SK-N-SH (cell line): Measurements from ENCODE around the gene LMO7. TPM values are rescaled to one million over a fixed set of nuclear protein-coding genes. Genes with fewer than 3 reads are reported as not detected.

Experiments
- CTCF ChIA-PET: fragments of 300-600, 350-600 bp; formaldehyde crosslinking; extraction: SDS; loops from one replicate; lab custom pipeline; 2021; lab: Yijun Ruan, JAX
- POLR2A ChIA-PET: fragments of 350-600 bp; sonication (Branson Sonifier 250); formaldehyde crosslinking; extraction: SDS; loops from one replicate; lab custom pipeline; 2020; ENCODE audit warnings: antibody characterized with exemption, inconsistent platforms; lab: Yijun Ruan, JAX
- DNase-seq: peaks from one replicate; pipeline ENCODE4 v3.0.0; 2012
- H2AFZ ChIP-seq: fragments of 200-600 bp; sonication (generic); 2 replicates; pipeline ENCODE4 v1.8.1; 2016; ENCODE audit warnings: antibody characterized with exemption, mild to moderate bottlenecking, low read depth
- H3F3A ChIP-seq: fragments of 200-600 bp; sonication (generic); replicated peaks from 2 replicates; pipeline ENCODE3; 2016; ENCODE audit warnings: antibody characterized with exemption, mild to moderate bottlenecking; ENCODE audit not compliant: insufficient read depth
- H3K27ac ChIP-seq, 2 experiments: fragments of 200-500 bp in 1 of 2; fragments of 200-600 bp in 1 of 2; sonication (Bioruptor generic) in 1 of 2; sonication (generic), shearing (Covaris generic) in 1 of 2; 2 replicates each; pipeline versions ENCODE4 v1.5.1 to v1.6.1; 2014 to 2016; ENCODE audit warnings: low read depth in 2 of 2, inconsistent platforms in 1 of 2, low read length in 1 of 2, mild to moderate bottlenecking in 1 of 2, mixed read lengths in 1 of 2
- H3K27me3 ChIP-seq: fragments of 200-600 bp; sonication (generic), shearing (Covaris generic); 2 replicates; pipeline ENCODE4 v1.6.1; 2016; ENCODE audit warnings: mixed run types; ENCODE audit not compliant: insufficient read depth
- H3K36me3 ChIP-seq, 2 experiments: fragments of 200-500 bp in 1 of 2; fragments of 200-600 bp in 1 of 2; sonication (Bioruptor generic) in 1 of 2; sonication (generic) in 1 of 2; replicated peaks in 1 of 2; 2 replicates each; pipeline versions ENCODE3 to v1.5.1; 2014 to 2016; ENCODE audit warnings: low read length in 1 of 2, mild to moderate bottlenecking in 1 of 2; ENCODE audit not compliant: insufficient read depth in 2 of 2, control insufficient read depth in 1 of 2
- H3K4me1 ChIP-seq, 2 experiments: fragments of 200-500 bp in 1 of 2; fragments of 200-600 bp in 1 of 2; sonication (Bioruptor generic) in 1 of 2; sonication (generic), shearing (Covaris generic) in 1 of 2; 2 replicates each; pipeline versions ENCODE4 v1.5.1 to v1.6.1; 2014 to 2016; ENCODE audit warnings: low read depth in 1 of 2, low read length in 1 of 2, mixed run types in 1 of 2; ENCODE audit not compliant: insufficient read depth in 2 of 2, control insufficient read depth in 1 of 2
- H3K4me2 ChIP-seq: fragments of 200-600 bp; sonication (generic), shearing (Covaris generic); 2 replicates; pipeline ENCODE4 v1.6.1; 2017; ENCODE audit warnings: mixed run types
- H3K4me3 ChIP-seq, 2 experiments: fragments of 200-500 bp in 1 of 2; fragments of 200-600 bp in 1 of 2; sonication (Bioruptor generic) in 1 of 2; sonication (generic), shearing (Covaris generic) in 1 of 2; 2 replicates each; pipeline versions ENCODE4 v1.5.1 to v1.8.1; 2014 to 2016; ENCODE audit warnings: low read depth in 2 of 2, inconsistent platforms in 1 of 2, low read length in 1 of 2, mild to moderate bottlenecking in 1 of 2, mixed read lengths in 1 of 2, moderate library complexity in 1 of 2
- H3K79me2 ChIP-seq: fragments of 200-600 bp; sonication (generic); 2 replicates; pipeline ENCODE4 v1.8.1; 2017; ENCODE audit warnings: mild to moderate bottlenecking; ENCODE audit not compliant: insufficient read depth
- H3K9ac ChIP-seq: fragments of 200-600 bp; sonication (generic); 2 replicates; pipeline ENCODE4 v1.6.1; 2017; ENCODE audit warnings: mixed run types
- H3K9me2 ChIP-seq: fragments of 200-600 bp; sonication (generic); 2 replicates; pipeline ENCODE4 v1.6.1; 2017; ENCODE audit warnings: mixed run types
- H3K9me3 ChIP-seq: fragments of 200-600 bp; sonication (generic); 2 replicates; pipeline ENCODE4 v1.6.1; 2017; ENCODE audit warnings: mixed run types, mild to moderate bottlenecking, moderate library complexity
- H4K20me1 ChIP-seq: fragments of 200-600 bp; sonication (generic); 2 replicates; pipeline ENCODE4 v1.6.1; 2017; ENCODE audit warnings: mild to moderate bottlenecking, mixed run types; ENCODE audit not compliant: insufficient read depth
- CTCF ChIP-seq: fragments of 200-600 bp; sonication (generic); IDR thresholded peaks from 2 replicates; pipeline ENCODE4 v1.6.1; 2017; ENCODE audit warnings: antibody characterized with exemption, mild to moderate bottlenecking, moderate library complexity
- ELF1 ChIP-seq: IDR thresholded peaks from 2 replicates; pipeline ENCODE4 v1.4.0; 2012
- FOXM1 ChIP-seq: IDR thresholded peaks from 2 replicates; pipeline ENCODE4 v1.4.0; 2012; ENCODE audit warnings: low read depth, mild to moderate bottlenecking
- GATA2 ChIP-seq: sonication (generic); formaldehyde crosslinking; IDR thresholded peaks from 2 replicates; pipeline ENCODE4 v1.5.0; 2020; ENCODE audit warnings: mild to moderate bottlenecking, missing genetic modification reagents
- MXI1 ChIP-seq: IDR thresholded peaks from 2 replicates; pipeline ENCODE4 v1.6.1; 2012; ENCODE audit warnings: mild to moderate bottlenecking, low read depth, low read length, improper control_type of control experiment
- NRF1 ChIP-seq: IDR thresholded peaks from 2 replicates; pipeline ENCODE4 v1.6.1; 2012; ENCODE audit warnings: low read depth, mild to moderate bottlenecking, low read length
- POLR2AphosphoS5 ChIP-seq: IDR thresholded peaks from 2 replicates; pipeline ENCODE4 v1.6.1; 2012; ENCODE audit warnings: low read depth, low read length
- RFX5 ChIP-seq: IDR thresholded peaks from 2 replicates; pipeline ENCODE4 v1.6.1; 2012; ENCODE audit warnings: mild to moderate bottlenecking, improper control_type of control experiment, low read length
- TCF12 ChIP-seq: IDR thresholded peaks from 2 replicates; pipeline ENCODE4 v1.4.0; 2012
- TEAD4 ChIP-seq: IDR thresholded peaks from 2 replicates; pipeline ENCODE4 v1.4.0; 2012; ENCODE audit warnings: mild to moderate bottlenecking, borderline replicate concordance; ENCODE audit not compliant: insufficient read depth
- WGBS: methylation state at CpG from one replicate; pipeline ENCODE4 v1.1.6; 2017; ENCODE audit warnings: low lambda C conversion rate; 5-methylcytosine and 5-hydroxymethylcytosine counted together
- polyA plus RNA-seq, 3 experiments: library from polyadenylated mRNA; depleted of rRNA; stranded (reverse); fragments of >200 nt; gene quantifications; 2 replicates each; pipeline ENCODE4 v1.2.3, GENCODE V29; 2012
- TF ChIP-seq, protein P1 (sequence below): IDR thresholded peaks from 2 replicates; pipeline ENCODE4 v1.4.0; 2012; ENCODE audit warnings: low read depth

LMO7 gene
- polyA plus RNA-seq, 1 of the 3 experiments (the other 2 are of a cell fraction) = 83.6 TPM

DNA sequence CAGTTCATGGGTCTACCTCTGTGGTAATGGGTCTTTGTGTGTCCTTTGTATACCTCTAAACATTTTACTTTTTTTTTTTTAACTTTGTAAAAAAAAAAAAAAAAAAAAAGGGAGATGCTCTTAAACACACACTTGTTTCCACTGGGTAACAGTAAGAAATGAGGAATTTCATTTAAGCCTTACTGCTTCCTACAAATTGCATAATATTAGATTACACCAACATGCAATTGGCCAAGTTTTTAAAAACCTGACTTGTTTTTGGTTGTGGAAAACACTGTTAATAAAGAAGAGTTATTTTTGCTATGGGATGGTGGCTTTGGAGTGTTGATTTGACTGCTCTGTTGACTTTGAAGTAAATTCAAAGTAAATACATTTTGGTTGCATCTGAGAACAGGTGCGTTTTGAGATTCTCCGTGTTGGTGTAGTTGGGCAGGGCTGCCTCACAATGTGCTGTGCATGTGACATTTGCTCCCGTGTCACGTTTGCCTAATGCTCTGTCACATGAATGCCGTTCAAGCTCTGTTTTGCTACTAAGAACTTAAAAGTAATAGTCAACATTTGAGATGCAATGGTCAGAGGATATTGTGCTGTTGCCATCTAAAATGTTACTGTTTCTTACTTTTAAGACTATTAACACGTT lies 202.4 kb downstream of the LMO7 start:
- ChIA-PET POLR2A (no interaction called here), CTCF (interaction anchor here (1.3 to 1.8 kb wide), 3 partner anchors 32 to 143 kb away, joined by 4 to 6 read pairs (median 4); no protein-coding TSS in a partner anchor)
- H3K9me2 ChIP-seq = no peaks in the 10 kb centered on the region
- peaks cover 90% of the 10 kb centered on the region for H3K79me2 ChIP-seq
- no peak overlapping the region for H3K27ac ChIP-seq
- H3K36me3 ChIP-seq = peaks cover 86 to 100% of the 10 kb centered on the region in 2 experiments
- H3K27me3 ChIP-seq = no peaks in the 10 kb centered on the region
- no peak overlapping the region for H3K4me2 ChIP-seq
- no peak overlapping the region for H2AFZ ChIP-seq
- no peak overlapping the region for H3K4me3 ChIP-seq
- no peak overlapping the region for H3K9ac ChIP-seq
- H4K20me1 ChIP-seq = 0 out of 2 replicates have a peak, but pooled peaks cover 4% of the 10 kb centered on the region
- DNase-seq = no peak
- WGBS = 95% methylated on average over 6 of the region's 6 CpGs
- H3K4me1 ChIP-seq = no peaks in the 10 kb centered on the region
- H3F3A ChIP-seq = peaks cover 26% of the 10 kb centered on the region
- TF ChIP-seq, protein P1, sequence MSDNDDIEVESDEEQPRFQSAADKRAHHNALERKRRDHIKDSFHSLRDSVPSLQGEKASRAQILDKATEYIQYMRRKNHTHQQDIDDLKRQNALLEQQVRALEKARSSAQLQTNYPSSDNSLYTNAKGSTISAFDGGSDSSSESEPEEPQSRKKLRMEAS = no peak
- no peak for TF ChIP-seq NRF1
- TF ChIP-seq CTCF = no peak
- TF ChIP-seq GATA2 = no peak
- TF ChIP-seq TCF12 = no peak
- TF ChIP-seq ELF1 = no peak
- no peak for TF ChIP-seq MXI1
- TF ChIP-seq TEAD4 = no peak
- H3K9me3 ChIP-seq = no peaks in the 10 kb centered on the region

DNA sequence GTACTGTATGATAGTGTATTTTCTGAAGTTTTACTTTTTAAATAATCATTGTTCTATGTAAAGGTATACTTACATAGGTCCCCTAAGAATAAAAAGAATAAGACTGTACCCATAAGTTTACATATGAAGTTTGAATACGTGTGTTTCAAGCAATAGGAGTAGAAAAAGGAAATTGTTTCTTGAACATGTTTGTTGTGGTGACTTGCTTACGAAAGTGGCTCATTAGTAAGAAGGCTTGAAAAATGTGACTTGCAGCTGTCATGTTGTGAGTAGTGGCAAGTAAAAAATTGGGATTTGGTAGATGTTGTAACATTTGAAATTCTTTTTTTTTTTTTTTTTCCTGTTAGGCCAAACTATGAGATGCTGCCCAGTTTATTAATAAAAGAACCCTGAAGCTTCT lies 203.3 kb downstream of the LMO7 start:
- no peaks in the 10 kb centered on the region for H3K27me3 ChIP-seq
- peaks cover 83% of the 10 kb centered on the region for H3K79me2 ChIP-seq
- H3F3A ChIP-seq = peaks cover 29% of the 10 kb centered on the region
- no peaks in the 10 kb centered on the region for H3K9me3 ChIP-seq
- no peak for DNase-seq
- H3K27ac ChIP-seq = no peak overlapping the region
- 0 out of 2 replicates have a peak, but pooled peaks cover 4% of the 10 kb centered on the region for H4K20me1 ChIP-seq
- H3K36me3 ChIP-seq = peaks cover 86 to 96% of the 10 kb centered on the region in 2 experiments
- WGBS = 94% methylated on average over 2 of the region's 2 CpGs
- no peak overlapping the region for H3K4me2 ChIP-seq
- ChIA-PET CTCF (interaction anchor here (1.3 kb wide), 1 partner anchor 144 kb away, joined by 4 read pairs; no protein-coding TSS in a partner anchor), POLR2A (no interaction called here)
- no peak overlapping the region for H3K9ac ChIP-seq
- TF ChIP-seq FOXM1 (no peak), GATA2 (no peak), TCF12 (no peak), RFX5 (no peak), POLR2AphosphoS5 (no peak)
- no peak overlapping the region for H2AFZ ChIP-seq
- H3K4me3 ChIP-seq = no peak overlapping the region
- no peaks in the 10 kb centered on the region for H3K4me1 ChIP-seq
- H3K9me2 ChIP-seq = no peaks in the 10 kb centered on the region
